ENCODE measurements around the gene CGN.

Gene CGN

GRCh38 chr1:151546011-151546925, 35.1 kb downstream of the CGN start:
- H3K27ac Mint-ChIP-seq: no peak overlapping the region

DNA sequence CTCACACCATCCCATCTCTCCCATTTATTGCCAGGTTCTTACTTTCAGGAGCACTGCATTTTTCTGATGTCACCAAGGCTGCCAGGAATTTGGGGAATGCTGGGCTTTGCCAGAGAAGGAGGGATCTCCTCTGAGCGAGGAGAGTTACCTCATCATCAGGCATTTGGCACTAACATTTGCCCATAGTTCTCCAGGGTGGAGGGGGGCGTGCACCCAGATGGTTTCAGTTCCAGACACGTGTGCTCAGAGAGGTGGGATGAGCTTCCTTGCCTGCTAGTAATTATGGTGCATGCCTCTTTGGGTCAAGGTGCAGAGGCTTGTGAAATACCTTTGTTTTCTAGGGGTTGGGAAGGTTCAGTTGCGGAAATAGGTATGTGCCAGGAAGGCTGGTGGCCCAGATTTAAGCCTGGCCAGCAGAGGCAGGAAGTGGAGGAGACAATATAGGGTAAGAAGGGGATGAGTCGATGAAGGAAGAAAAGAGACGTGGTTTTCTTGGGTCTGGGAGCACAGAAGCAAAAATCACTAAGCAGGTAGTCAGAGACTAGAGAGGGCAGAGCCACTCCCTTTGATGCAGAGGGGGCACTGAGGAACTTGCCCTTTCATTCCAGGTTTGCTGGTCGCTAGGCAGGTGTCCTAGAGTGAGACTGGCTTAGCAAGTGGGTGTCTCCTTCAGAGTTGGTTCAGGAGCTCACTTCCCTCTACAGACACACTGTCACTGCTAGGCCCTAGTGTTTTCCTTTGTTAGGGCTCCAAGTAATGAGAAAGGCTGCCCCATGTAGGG, 36.1 kb downstream of the CGN start:
- Mint-ChIP-seq H3K27ac (no peak overlapping the region), H3K27me3 (no peaks in the 10 kb centered on the region), H3K4me1 (ENCODE audit: low read depth) (no peaks in the 10 kb centered on the region), H3K4me3 (no peak overlapping the region), H3K9me3 (ENCODE audit: low read depth) (no peaks in the 10 kb centered on the region), H3K36me3 (peaks cover 2% of the 10 kb centered on the region)

More at GRCh38 chr1:151546011-151546925, 35.1 kb downstream of the CGN start:
- peaks cover 2% of the 10 kb centered on the region for H3K36me3 Mint-ChIP-seq
- no peaks in the 10 kb centered on the region for H3K9me3 Mint-ChIP-seq (ENCODE audit: low read depth)
- H3K4me1 Mint-ChIP-seq (ENCODE audit: low read depth): peaks cover 7% of the 10 kb centered on the region
- peaks cover 6% of the 10 kb centered on the region for H3K27me3 Mint-ChIP-seq
- H3K4me3 Mint-ChIP-seq: no peak overlapping the region

GRCh38 chr1:151547900-151548230, 36.7 kb downstream of the CGN start:
- Mint-ChIP-seq H3K9me3 (ENCODE audit: low read depth) (no peaks in the 10 kb centered on the region), H3K36me3 (peaks cover 2% of the 10 kb centered on the region), H3K27ac (no peak overlapping the region), H3K4me1 (ENCODE audit: low read depth) (no peaks in the 10 kb centered on the region), H3K4me3 (no peak overlapping the region), H3K27me3 (no peaks in the 10 kb centered on the region)

- no peaks in the 10 kb centered on the region for H3K4me1 Mint-ChIP-seq (ENCODE audit: low read depth)
- peaks cover 2% of the 10 kb centered on the region for H3K36me3 Mint-ChIP-seq
- no peaks in the 10 kb centered on the region for H3K27me3 Mint-ChIP-seq
- no peak overlapping the region for H3K4me3 Mint-ChIP-seq
- H3K9me3 Mint-ChIP-seq (ENCODE audit: low read depth): no peaks in the 10 kb centered on the region
- no peak overlapping the region for H3K27ac Mint-ChIP-seq
Measured at GRCh38 chr1:151549199-151549598, 38.0 kb downstream of the CGN start.

GRCh38 chr1:151553659-151554058, 42.5 kb downstream of the CGN start:
- no peak overlapping the region for H3K27ac Mint-ChIP-seq
- no peaks in the 10 kb centered on the region for H3K27me3 Mint-ChIP-seq
- peaks cover 6% of the 10 kb centered on the region for H3K36me3 Mint-ChIP-seq
- H3K4me3 Mint-ChIP-seq: no peak overlapping the region
- no peaks in the 10 kb centered on the region for H3K4me1 Mint-ChIP-seq (ENCODE audit: low read depth)
- no peaks in the 10 kb centered on the region for H3K9me3 Mint-ChIP-seq (ENCODE audit: low read depth)

GRCh38 chr1:151556052-151556451, 44.9 kb downstream of the CGN start:
- Mint-ChIP-seq H3K4me1 (ENCODE audit: low read depth) (no peaks in the 10 kb centered on the region), H3K27ac (no peak overlapping the region), H3K4me3 (no peak overlapping the region), H3K9me3 (ENCODE audit: low read depth) (no peaks in the 10 kb centered on the region), H3K36me3 (peaks cover 5% of the 10 kb centered on the region), H3K27me3 (no peaks in the 10 kb centered on the region)

DNA sequence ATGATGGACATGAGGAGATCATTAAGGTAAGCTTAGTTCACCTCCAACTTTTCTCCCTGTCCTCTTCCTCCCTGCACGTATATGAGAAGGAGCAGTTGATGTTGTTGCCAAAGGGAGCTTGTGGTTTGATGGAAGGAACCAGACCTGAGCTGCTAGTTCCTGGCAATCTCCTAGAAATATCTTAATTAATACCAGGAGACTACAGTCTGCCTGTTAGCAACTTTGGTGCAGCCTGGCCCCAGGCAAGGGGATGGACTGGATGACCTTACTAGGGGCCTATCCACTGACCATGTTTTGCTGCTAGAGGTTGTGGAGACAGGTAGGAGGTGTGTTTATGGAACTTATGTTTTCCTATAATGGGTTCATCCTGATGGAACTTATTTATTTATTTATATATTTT, 51.5 kb downstream of the CGN start:
- Mint-ChIP-seq H3K4me3 (no peak overlapping the region), H3K27ac (no peak overlapping the region), H3K36me3 (peaks cover 6% of the 10 kb centered on the region), H3K9me3 (ENCODE audit: low read depth) (no peaks in the 10 kb centered on the region), H3K4me1 (ENCODE audit: low read depth) (no peaks in the 10 kb centered on the region), H3K27me3 (no peaks in the 10 kb centered on the region)

DNA sequence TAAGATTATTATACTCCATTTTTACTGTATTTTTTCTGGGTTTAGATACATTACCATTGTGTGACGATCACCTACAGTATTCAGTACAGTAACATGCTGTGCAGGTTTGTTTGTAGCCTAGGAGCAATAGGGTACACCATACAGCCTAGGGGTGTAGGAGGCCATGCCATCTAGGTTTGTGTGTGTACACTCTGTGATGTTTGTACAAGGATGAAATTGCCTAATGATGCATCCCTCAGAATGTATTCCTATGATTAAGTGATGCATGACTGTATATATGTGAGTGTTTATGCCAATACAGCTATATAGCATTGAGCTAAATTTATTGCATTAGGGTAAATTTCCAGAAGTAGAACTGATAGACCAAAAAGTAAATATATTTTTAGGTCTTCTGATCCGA, 52.2 kb downstream of the CGN start:
- H3K27me3 Mint-ChIP-seq: no peaks in the 10 kb centered on the region
- H3K36me3 Mint-ChIP-seq: peaks cover 5% of the 10 kb centered on the region
- no peak overlapping the region for H3K4me3 Mint-ChIP-seq
- H3K27ac Mint-ChIP-seq: no peak overlapping the region
- H3K9me3 Mint-ChIP-seq (ENCODE audit: low read depth): no peaks in the 10 kb centered on the region
- H3K4me1 Mint-ChIP-seq (ENCODE audit: low read depth): no peaks in the 10 kb centered on the region

- Mint-ChIP-seq H3K36me3 (peaks cover 4% of the 10 kb centered on the region), H3K27me3 (no peaks in the 10 kb centered on the region), H3K4me3 (no peak overlapping the region), H3K9me3 (ENCODE audit: low read depth) (no peaks in the 10 kb centered on the region), H3K27ac (no peak overlapping the region), H3K4me1 (ENCODE audit: low read depth) (no peaks in the 10 kb centered on the region)
Measured at GRCh38 chr1:151565502-151566189, 54.5 kb downstream of the CGN start.

DNA sequence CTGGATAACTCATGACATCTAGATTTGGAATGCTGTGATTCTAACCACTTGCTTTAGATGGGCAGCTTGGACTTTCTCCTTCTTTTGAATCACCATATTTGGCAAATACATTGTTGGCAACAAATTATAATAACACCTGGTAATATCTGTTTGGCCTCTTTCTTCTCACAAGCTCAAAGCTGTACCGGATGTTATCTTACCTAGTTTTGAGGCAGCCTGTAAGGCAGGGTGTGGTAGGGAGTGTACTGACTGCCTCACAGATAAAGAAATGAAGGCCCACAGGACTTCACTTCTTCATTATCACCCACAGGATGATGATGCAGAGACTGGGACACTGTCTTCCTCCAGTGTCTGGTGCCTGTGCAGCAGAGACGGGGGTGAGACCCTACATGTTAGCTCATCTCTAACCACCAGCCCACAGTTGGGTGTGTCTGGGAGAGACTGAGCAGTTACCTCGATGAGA, 57.5 kb downstream of the CGN start:
- Mint-ChIP-seq H3K9me3 (ENCODE audit: low read depth) (no peaks in the 10 kb centered on the region), H3K27me3 (no peaks in the 10 kb centered on the region), H3K27ac (no peak overlapping the region), H3K4me1 (ENCODE audit: low read depth) (no peaks in the 10 kb centered on the region), H3K4me3 (no peak overlapping the region), H3K36me3 (peaks cover 4% of the 10 kb centered on the region)

DNA sequence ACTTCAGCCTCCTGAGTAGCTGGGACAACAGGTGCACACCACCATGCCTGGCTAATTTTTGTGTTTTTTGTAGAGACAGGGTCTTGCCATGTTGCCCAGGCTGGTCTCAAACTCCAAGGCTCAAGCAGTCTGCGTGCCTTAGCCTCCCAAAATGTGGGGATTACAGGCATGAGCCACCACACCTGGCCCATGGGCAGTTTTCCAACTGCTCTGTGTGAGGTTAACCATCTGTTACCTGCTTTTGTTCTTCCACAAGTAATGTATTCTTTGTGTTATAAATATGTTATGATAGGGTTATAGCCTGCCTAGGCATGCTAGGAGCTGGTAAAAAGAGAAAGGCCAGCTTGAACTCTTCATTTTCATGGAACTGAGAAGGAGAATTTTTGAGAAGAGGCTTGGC, 59.6 kb downstream of the CGN start:
- Mint-ChIP-seq H3K36me3 (peaks cover 6% of the 10 kb centered on the region), H3K4me3 (no peak overlapping the region), H3K9me3 (ENCODE audit: low read depth) (no peaks in the 10 kb centered on the region), H3K27me3 (no peaks in the 10 kb centered on the region), H3K4me1 (ENCODE audit: low read depth) (no peaks in the 10 kb centered on the region), H3K27ac (no peak overlapping the region)

DNA sequence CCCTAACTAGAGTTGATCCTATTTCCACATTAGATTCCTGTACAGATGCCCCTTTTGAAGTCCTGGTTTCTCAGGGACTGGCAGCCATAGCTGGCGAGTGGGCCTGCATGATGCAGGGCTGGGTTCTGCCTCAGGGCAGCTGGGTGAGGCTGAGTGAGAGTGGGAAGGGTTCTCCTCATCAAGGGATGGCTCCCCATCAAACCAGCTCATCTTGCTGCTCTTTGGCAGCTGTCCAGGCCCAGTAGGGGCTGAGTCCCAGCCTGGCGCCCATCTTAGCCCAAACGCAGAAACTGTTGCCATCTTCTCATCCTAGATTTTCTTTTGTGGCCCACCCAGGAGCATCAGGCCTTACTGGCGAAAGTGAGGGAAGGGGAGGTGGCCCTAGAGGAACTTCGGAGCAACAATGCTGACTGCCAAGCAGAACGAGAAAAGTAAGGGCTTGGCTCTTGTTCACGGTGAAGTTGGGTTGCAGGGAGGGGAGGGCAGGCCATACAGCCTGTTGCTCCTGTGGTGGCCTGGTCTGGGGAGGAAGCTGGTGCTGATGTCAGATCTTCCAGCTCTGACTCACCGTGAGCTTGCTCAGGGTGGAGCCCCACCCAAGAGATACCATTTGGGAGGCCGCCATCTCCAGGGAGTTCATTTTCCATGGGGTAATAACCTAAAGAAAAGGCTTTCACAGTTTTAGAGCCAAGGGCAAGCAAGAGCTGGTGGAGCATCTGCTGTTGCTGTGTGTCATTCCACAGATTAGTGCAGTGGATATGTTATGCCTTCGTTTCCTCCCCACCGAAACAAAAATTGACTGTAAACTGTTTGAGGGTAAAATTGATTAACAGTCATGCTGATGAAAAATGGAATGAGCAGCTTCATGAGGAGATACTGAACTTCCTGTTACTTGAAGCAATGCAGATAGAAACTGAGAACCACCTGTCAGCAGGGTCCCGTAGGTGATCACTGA, 63.7 kb downstream of the CGN start:
- no peak overlapping the region for H3K27ac Mint-ChIP-seq
- H3K4me3 Mint-ChIP-seq: no peak overlapping the region
- H3K36me3 Mint-ChIP-seq: peaks cover 3% of the 10 kb centered on the region
- H3K4me1 Mint-ChIP-seq (ENCODE audit: low read depth): no peaks in the 10 kb centered on the region
- no peaks in the 10 kb centered on the region for H3K27me3 Mint-ChIP-seq
- H3K9me3 Mint-ChIP-seq (ENCODE audit: low read depth): no peaks in the 10 kb centered on the region

DNA sequence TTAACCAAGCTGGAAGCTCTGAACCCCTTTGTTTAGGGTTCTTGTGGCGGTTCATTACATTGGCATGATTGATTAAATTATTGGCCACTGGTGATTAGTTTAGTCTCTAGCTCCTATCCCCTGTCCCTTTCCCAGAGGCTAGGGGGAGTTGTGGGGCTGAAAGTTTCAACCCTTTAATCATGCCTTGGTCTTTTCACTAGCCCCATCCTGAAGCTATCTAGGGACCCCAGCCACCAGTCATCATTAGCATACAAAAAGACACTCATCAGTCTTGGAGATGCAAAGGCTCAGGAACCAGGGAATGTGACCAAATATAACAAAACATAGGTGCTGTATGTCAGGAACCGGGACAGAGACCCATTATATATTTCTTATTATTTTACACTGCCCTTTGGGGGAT, 66.0 kb downstream of the CGN start:
- Mint-ChIP-seq H3K27ac (no peak overlapping the region), H3K36me3 (peaks cover 3% of the 10 kb centered on the region), H3K9me3 (ENCODE audit: low read depth) (no peaks in the 10 kb centered on the region), H3K4me3 (no peak overlapping the region), H3K27me3 (no peaks in the 10 kb centered on the region), H3K4me1 (ENCODE audit: low read depth) (no peaks in the 10 kb centered on the region)

GRCh38 chr1:151578941-151579340, 67.8 kb downstream of the CGN start:
- no peaks in the 10 kb centered on the region for H3K9me3 Mint-ChIP-seq (ENCODE audit: low read depth)
- H3K27ac Mint-ChIP-seq: no peak overlapping the region
- no peaks in the 10 kb centered on the region for H3K4me1 Mint-ChIP-seq (ENCODE audit: low read depth)
- H3K36me3 Mint-ChIP-seq: peaks cover 3% of the 10 kb centered on the region
- no peaks in the 10 kb centered on the region for H3K27me3 Mint-ChIP-seq
- H3K4me3 Mint-ChIP-seq: no peak overlapping the region

Data from activated naive CD8-positive, alpha-beta T cell (primary cell).